HCT116 (cell line): Measurements from ENCODE around the gene DOCK1. TPM values are rescaled to one million over a fixed set of nuclear protein-coding genes. Genes with fewer than 3 reads are reported as not detected.

Source experiments
- ATAC-seq: fragments of 200-7000 bp; cut with Tn5 transposase; 2 replicates; pipeline ENCODE4 v1.9.1; 2020; ENCODE audit warnings: mild to moderate bottlenecking, moderate library complexity
- BruUV-seq: library from RNA; stranded (reverse); fragments of 400-500 nt; replicated peaks from 2 replicates; lab custom pipeline; 2021; lab: Mats Ljungman, UMichigan
- CTCF ChIA-PET: fragments of 300-600 bp; sonication (Branson Sonifier 250); formaldehyde crosslinking; loops from one replicate; lab custom pipeline; 2021; ENCODE audit warnings: antibody characterized with exemption; lab: Charles Lee
- POLR2A ChIA-PET: fragments of 300-600, 350-600 bp; sonication (Branson Sonifier 250); formaldehyde crosslinking; loops from one replicate; lab custom pipeline; 2021; ENCODE audit warnings: antibody characterized with exemption; lab: Charles Lee
- RAD21 ChIA-PET, 2 experiments: fragments of 300-600 bp; sonication (Branson Sonifier 250); formaldehyde crosslinking; loops; one replicate each; lab custom pipeline; 2023; ENCODE audit warnings: low total read pairs in 2 of 2; ENCODE audit not compliant: uncharacterized antibody in 2 of 2, unreplicated experiment in 2 of 2, low non-redundant PET in 1 of 2; lab: Charles Lee
- DNase-seq: peaks from one replicate; pipeline ENCODE4 v3.0.0-alpha.2; 2010; ENCODE audit warnings: low read depth, low spot score
- H2AFZ ChIP-seq: fragments of 200-600 bp; shearing (Covaris generic), sonication (generic); 2 replicates; pipeline ENCODE4 v1.6.1; 2017; ENCODE audit warnings: low read depth, mixed run types, mixed read lengths, antibody characterized with exemption, low read length; ENCODE audit not compliant: poor library complexity, severe bottlenecking
- H3K27ac ChIP-seq: 2 replicates; pipeline ENCODE4 v1.5.1; 2012; ENCODE audit warnings: low read depth, low read length
- H3K27me3 ChIP-seq: fragments of 200-600 bp; sonication (generic); 2 replicates; pipeline ENCODE4 v1.6.1; 2016; ENCODE audit warnings: mixed run types, low read length, mixed read lengths; ENCODE audit not compliant: insufficient read depth
- H3K36me3 ChIP-seq, 2 experiments: fragments of 200-500 bp in 1 of 2; fragments of 200-600 bp in 1 of 2; sonication (Bioruptor generic) in 1 of 2; sonication (generic) in 1 of 2; 2 replicates each; pipeline versions ENCODE4 v1.5.1 to v1.6.1; 2014 to 2016; ENCODE audit warnings: low read length in 2 of 2, inconsistent platforms in 1 of 2, mixed read lengths in 1 of 2, mixed run types in 1 of 2; ENCODE audit not compliant: insufficient read depth in 2 of 2, control insufficient read depth in 1 of 2
- H3K4me1 ChIP-seq, 2 experiments: fragments of 200-600 bp in 1 of 2; sonication (generic) in 1 of 2; 2 replicates each; pipeline versions ENCODE4 v1.5.1 to v1.6.1; 2012 to 2017; ENCODE audit warnings: low read length in 2 of 2, inconsistent platforms in 1 of 2, mild to moderate bottlenecking in 1 of 2, mixed read lengths in 1 of 2, mixed run types in 1 of 2, moderate library complexity in 1 of 2; ENCODE audit not compliant: insufficient read depth in 2 of 2, control insufficient read depth in 1 of 2
- H3K4me2 ChIP-seq: fragments of 200-600 bp; sonication (generic); 2 replicates; pipeline ENCODE4 v1.6.1; 2017; ENCODE audit warnings: mixed run types, low read length, mixed read lengths
- H3K4me3 ChIP-seq, 2 experiments: fragments of 200-600 bp in 1 of 2; sonication (generic) in 1 of 2; replicated peaks in 1 of 2; 2 replicates each; pipeline ENCODE4 v1.5.1; 2011 to 2016; ENCODE audit warnings: low read length in 2 of 2, control low read depth in 1 of 2, low read depth in 1 of 2, mild to moderate bottlenecking in 1 of 2, mixed read lengths in 1 of 2, mixed run types in 1 of 2
- H3K79me2 ChIP-seq: fragments of 200-600 bp; sonication (generic); 2 replicates; pipeline ENCODE4 v1.6.1; 2017; ENCODE audit warnings: mild to moderate bottlenecking, mixed run types, low read length, moderate library complexity, mixed read lengths; ENCODE audit not compliant: insufficient read depth
- H3K9ac ChIP-seq: fragments of 200-600 bp; sonication (generic); 2 replicates; pipeline ENCODE4 v1.6.1; 2016; ENCODE audit warnings: low read length, mixed read lengths
- H3K9me2 ChIP-seq: fragments of 200-600 bp; sonication (generic), shearing (Covaris generic); 2 replicates; pipeline ENCODE4 v1.6.1; 2017; ENCODE audit warnings: mixed run types, mild to moderate bottlenecking, moderate library complexity; ENCODE audit not compliant: insufficient read depth
- H3K9me3 ChIP-seq, 2 experiments: fragments of 200-500 bp in 1 of 2; fragments of 200-600 bp in 1 of 2; sonication (Bioruptor generic) in 1 of 2; sonication (generic) in 1 of 2; 2 replicates each; pipeline ENCODE4 v1.6.1; 2014 to 2017; ENCODE audit warnings: low read length in 2 of 2, mixed read lengths in 2 of 2, inconsistent platforms in 1 of 2, low read depth in 1 of 2, mild to moderate bottlenecking in 1 of 2, mixed run types in 1 of 2, moderate library complexity in 1 of 2; ENCODE audit not compliant: control insufficient read depth in 1 of 2, insufficient read depth in 1 of 2
- H4K20me1 ChIP-seq: fragments of 200-600 bp; sonication (generic), shearing (Covaris generic); 2 replicates; pipeline ENCODE4 v1.6.1; 2017; ENCODE audit warnings: mixed run types, mild to moderate bottlenecking, moderate library complexity; ENCODE audit not compliant: insufficient read depth
- ATF3 ChIP-seq: IDR thresholded peaks from 2 replicates; pipeline ENCODE4 v1.6.1; 2012
- CBX3 ChIP-seq: IDR thresholded peaks from 2 replicates; pipeline ENCODE4 v1.6.1; 2012; ENCODE audit warnings: low read depth
- CEBPB ChIP-seq: IDR thresholded peaks from 2 replicates; pipeline ENCODE4 v1.6.1; 2012; ENCODE audit warnings: low read depth
- EGR1 ChIP-seq: IDR thresholded peaks from 2 replicates; pipeline ENCODE4 v1.6.1; 2012; ENCODE audit warnings: low read depth
- ELF1 ChIP-seq: IDR thresholded peaks from 2 replicates; pipeline ENCODE4 v1.6.1; 2012; ENCODE audit warnings: low read depth, borderline replicate concordance
- EZH2phosphoT487 ChIP-seq: fragments of 200-600 bp; IDR thresholded peaks from 2 replicates; pipeline ENCODE4 v1.6.1; 2018; ENCODE audit warnings: antibody characterized with exemption, borderline replicate concordance
- FOSL1 ChIP-seq: IDR thresholded peaks from 2 replicates; pipeline ENCODE4 v1.6.1; 2012; ENCODE audit warnings: low read depth
- JUND ChIP-seq: IDR thresholded peaks from 2 replicates; pipeline ENCODE4 v1.6.1; 2012
- MAX ChIP-seq: IDR thresholded peaks from 2 replicates; pipeline ENCODE4 v1.6.1; 2012
- POLR2A ChIP-seq: IDR thresholded peaks from 2 replicates; pipeline ENCODE4 v1.7.0; 2011; ENCODE audit warnings: borderline replicate concordance; ENCODE audit not compliant: insufficient read depth, insufficient read length; ENCODE audit errors: extremely low read depth
- POLR2AphosphoS5 ChIP-seq: IDR thresholded peaks from 2 replicates; pipeline ENCODE4 v1.6.1; 2011; ENCODE audit warnings: mild to moderate bottlenecking, low read depth, low read length, moderate library complexity
- SIN3A ChIP-seq: IDR thresholded peaks from 2 replicates; pipeline ENCODE4 v1.6.1; 2012; ENCODE audit warnings: low read depth
- SP1 ChIP-seq: IDR thresholded peaks from 2 replicates; pipeline ENCODE4 v1.6.1; 2012; ENCODE audit warnings: low read depth
- SRF ChIP-seq: IDR thresholded peaks from 2 replicates; pipeline ENCODE4 v1.6.1; 2012; ENCODE audit warnings: low read depth
- ZFX ChIP-seq: fragments of 450-650 bp; IDR thresholded peaks from 2 replicates; pipeline ENCODE4 v1.6.1; 2017
- ZNF274 ChIP-seq: fragments of 200-500 bp; sonication (Bioruptor generic); IDR thresholded peaks from 2 replicates; pipeline ENCODE4 v1.6.1; 2014; ENCODE audit warnings: mild to moderate bottlenecking, low read depth, low read length, inconsistent platforms
- intact Hi-C: fragments of 100-400 bp; cut with micrococcal nuclease; formaldehyde crosslinking; loops from 2 replicates; pipeline ENCODE4 v1.10.0; 2022
- total RNA-seq: library from RNA; stranded (reverse); gene quantifications from one replicate; pipeline ENCODE4 v1.2.1, GENCODE V29; 2021; ENCODE audit not compliant: unreplicated experiment

DOCK1 gene
- total RNA-seq, 1 experiment from 2014 or later, result 46.5 TPM

- H2AFZ ChIP-seq, result no peak overlapping the region
- H3K9me3 ChIP-seq, result no peaks in the 10 kb centered on the region
- H3K27me3 ChIP-seq, result no peaks in the 10 kb centered on the region
- ChIA-PET RAD21 (no interaction called here), POLR2A (no interaction called here), CTCF (no interaction called here)
- no peaks in the 10 kb centered on the region for H3K9me2 ChIP-seq
- H3K36me3 ChIP-seq, result no peaks in the 10 kb centered on the region
- H3K4me2 ChIP-seq, result no peak overlapping the region
- BruUV-seq, result no TSS peak
- no peaks in the 10 kb centered on the region for H4K20me1 ChIP-seq
- no peak for TF ChIP-seq ATF3
- TF ChIP-seq SRF, result no peak
- no peak for TF ChIP-seq JUND
- no peak for TF ChIP-seq MAX
- TF ChIP-seq FOSL1, result no peak
- TF ChIP-seq SIN3A, result no peak
- no peak for TF ChIP-seq SP1
- no peak for TF ChIP-seq POLR2AphosphoS5
- no peak for TF ChIP-seq EGR1
- no peak for TF ChIP-seq ELF1
- TF ChIP-seq EZH2phosphoT487, result no peak
- TF ChIP-seq CEBPB, result no peak
- no peak for TF ChIP-seq ZNF274
- no peak for TF ChIP-seq CBX3
- no peak for TF ChIP-seq POLR2A
- TF ChIP-seq ZFX, result no peak
- H3K79me2 ChIP-seq, result no peaks in the 10 kb centered on the region
- H3K9ac ChIP-seq, result no peak overlapping the region
- intact Hi-C loops, result no loop called here
- H3K4me3 ChIP-seq, result no peak overlapping the region
- no peak overlapping the region for H3K27ac ChIP-seq
- H3K4me1 ChIP-seq, result no peaks in the 10 kb centered on the region
- DNase-seq, result no peak
- no peak for ATAC-seq
Measured at GRCh38 chr10:127405221-127405620, 500.0 kb downstream of the DOCK1 start.
